Thymus (tissue), 11 donors: Measurements from ENCODE around the gene FKBP2. TPM values are rescaled to one million over a fixed set of nuclear protein-coding genes. Genes with fewer than 3 reads are reported as not detected.
"Not testable (repeated sequence)": the region's sequence is repeated elsewhere in the genome, so short reads cannot be mapped to it uniquely, and the experiment has no call there.

Experiments
- DNase-seq, 9 donors: peaks; one replicate each; pipeline ENCODE4 v3.0.0-alpha.2; 2013; ENCODE audit warnings: low spot score in 9 of 9, low read depth in 6 of 9, missing footprints in 1 of 9
- H3K27ac ChIP-seq, 2 donors: one replicate each; pipeline ENCODE4 v1.5.1; 2013; ENCODE audit warnings: control low read depth in 1 of 2, low read depth in 1 of 2, low read length in 1 of 2, mild to moderate bottlenecking in 1 of 2, moderate library complexity in 1 of 2
- H3K27me3 ChIP-seq, 2 donors: one replicate each; pipeline ENCODE4 v1.5.1; 2013; ENCODE audit warnings: low read length in 1 of 2; ENCODE audit not compliant: control insufficient read depth in 2 of 2, insufficient read depth in 1 of 2
- H3K36me3 ChIP-seq, 2 donors: one replicate each; pipeline ENCODE4 v1.5.1; 2013; ENCODE audit warnings: low read length in 1 of 2, mild to moderate bottlenecking in 1 of 2, moderate library complexity in 1 of 2; ENCODE audit not compliant: control insufficient read depth in 2 of 2, insufficient read depth in 2 of 2
- H3K4me1 ChIP-seq, 2 donors: one replicate each; pipeline ENCODE4 v1.5.1; 2013; ENCODE audit warnings: low read length in 2 of 2; ENCODE audit not compliant: control insufficient read depth in 2 of 2, insufficient read depth in 2 of 2
- H3K4me3 ChIP-seq, 2 donors: one replicate each; pipeline ENCODE4 v1.5.1; 2013; ENCODE audit warnings: low read length in 2 of 2, control low read depth in 1 of 2, mild to moderate bottlenecking in 1 of 2
- H3K9me3 ChIP-seq, 2 donors: one replicate each; pipeline ENCODE4 v1.5.1; 2013; ENCODE audit warnings: low read length in 1 of 2, mild to moderate bottlenecking in 1 of 2; ENCODE audit not compliant: control insufficient read depth in 2 of 2, insufficient read depth in 1 of 2
- WGBS: extraction: QIAGEN DNeasy Blood & Tissue Kit; methylation state at CpG from one replicate; pipeline ENCODE4 v1.1.7; 2013; 5-methylcytosine and 5-hydroxymethylcytosine counted together
- polyA plus RNA-seq: library from polyadenylated mRNA; stranded (reverse); fragments of 200-250 nt; gene quantifications from one replicate; pipeline ENCODE4 v1.2.3, GENCODE V29; 2013
- total RNA-seq: library from RNA; stranded (reverse); fragments of 120-200 nt; gene quantifications from one replicate; pipeline ENCODE4 v1.2.4, GENCODE V29; 2013
- donor health status: healthy.

The FKBP2 gene
- total and polyA plus RNA-seq, 2 donors: 45.0 to 128 TPM

GRCh38 chr11:64244107-64244506 is 3.2 kb downstream of the FKBP2 start:
- Histone ChIP-seq H3K27ac (no peak overlapping the region), H3K9me3 (peaks cover 0 to 14% of the 10 kb centered on the region in 2 donors), H3K36me3 (peaks cover 0 to 19% of the 10 kb centered on the region in 2 donors), H3K4me1 (peaks cover 26 to 70% of the 10 kb centered on the region in 2 donors), H3K27me3 (peaks cover 4 to 18% of the 10 kb centered on the region in 2 donors), H3K4me3 (no peak overlapping the region)
- WGBS: 81% methylated on average over 5 of the region's 5 CpGs
- no peak for DNase-seq

GRCh38 chr11:64244966-64245365 is 4.1 kb downstream of the FKBP2 start:
- no peak for DNase-seq
- H3K9me3 ChIP-seq: peaks cover 0 to 14% of the 10 kb centered on the region in 2 donors
- H3K4me1 ChIP-seq: peaks cover 26 to 71% of the 10 kb centered on the region in 2 donors
- H3K27me3 ChIP-seq: peaks cover 4 to 18% of the 10 kb centered on the region in 2 donors
- peak overlapping the region; percentile 64 to 74 for H3K4me3 ChIP-seq
- H3K36me3 ChIP-seq: peaks cover 0 to 19% of the 10 kb centered on the region in 2 donors
- 41% methylated on average over 6 of the region's 6 CpGs for WGBS
- peak overlapping the region; percentile 77 to 79 for H3K27ac ChIP-seq

GRCh38 chr11:64245401-64245796 is 4.5 kb downstream of the FKBP2 start:
- Histone ChIP-seq H3K9me3 (peaks cover 0 to 17% of the 10 kb centered on the region in 2 donors), H3K27ac (peak overlapping the region; percentile 79 to 86), H3K27me3 (peaks cover 4 to 22% of the 10 kb centered on the region in 2 donors), H3K36me3 (peaks cover 0 to 19% of the 10 kb centered on the region in 2 donors), H3K4me3 (peak overlapping the region; percentile 64 to 74), H3K4me1 (peaks cover 28 to 71% of the 10 kb centered on the region in 2 donors)
- WGBS: 1% methylated on average over 6 of the region's 6 CpGs
- DNase-seq: peak in 4 of 9 donors; percentile 62 to 81 (median 72)

- WGBS: under 1% methylated on average over 46 of the region's 46 CpGs
- H3K27ac ChIP-seq: peak overlapping the region; percentile 79 to 86
- H3K27me3 ChIP-seq: peaks cover 4 to 28% of the 10 kb centered on the region in 2 donors
- DNase-seq: peak in 1 of 9 donors; percentile 69
- H3K4me3 ChIP-seq: peak overlapping the region; percentile 64 to 74
- peaks cover 0 to 19% of the 10 kb centered on the region in 2 donors for H3K36me3 ChIP-seq
- H3K4me1 ChIP-seq: peaks cover 33 to 74% of the 10 kb centered on the region in 2 donors
- peaks cover 0 to 15% of the 10 kb centered on the region in 2 donors for H3K9me3 ChIP-seq
Measured at GRCh38 chr11:64245797-64246620, 5.1 kb downstream of the FKBP2 start.

- Histone ChIP-seq H3K4me3 (peak overlapping the region; percentile 64 to 74), H3K4me1 (peaks cover 34 to 77% of the 10 kb centered on the region in 2 donors), H3K27me3 (peaks cover 4 to 30% of the 10 kb centered on the region in 2 donors), H3K36me3 (peaks cover 0 to 19% of the 10 kb centered on the region in 2 donors), H3K9me3 (peaks cover 0 to 12% of the 10 kb centered on the region in 2 donors)
- WGBS: 2% methylated on average over 43 of the region's 43 CpGs
- not testable (repeated sequence) for H3K27ac ChIP-seq, DNase-seq
Measured at GRCh38 chr11:64246621-64246870, 5.7 kb downstream of the FKBP2 start.

- Histone ChIP-seq H3K36me3 (peaks cover 0 to 19% of the 10 kb centered on the region in 2 donors), H3K27ac (peak within 1 kb of the TSS; percentile 79 to 86), H3K27me3 (peaks cover 4 to 34% of the 10 kb centered on the region in 2 donors), H3K4me3 (peak within 1 kb of the TSS; percentile 64 to 74), H3K4me1 (peaks cover 33 to 79% of the 10 kb centered on the region in 2 donors), H3K9me3 (peaks cover 0 to 12% of the 10 kb centered on the region in 2 donors)
- WGBS: 3% methylated on average over 74 of the region's 74 CpGs
- peak in 4 of 9 donors; percentile 57 to 80 (median 62) for DNase-seq
Measured at GRCh38 chr11:64246871-64247728, 6.2 kb downstream of the FKBP2 start, which contains the start of gene PPP1R14B. Gene PPP1R14B (minus strand): TSS chr11:64246943. CDS start chr11:64246673, 270 bp downstream.

GRCh38 chr11:64247729-64248531 is 7.0 kb downstream of the FKBP2 start:
- H3K27ac ChIP-seq: no peak overlapping the region
- H3K4me3 ChIP-seq: peak overlapping the region; percentile 61 to 74
- peaks cover 0 to 12% of the 10 kb centered on the region in 2 donors for H3K9me3 ChIP-seq
- H3K27me3 ChIP-seq: peaks cover 4 to 34% of the 10 kb centered on the region in 2 donors
- H3K36me3 ChIP-seq: peaks cover 0 to 19% of the 10 kb centered on the region in 2 donors
- WGBS: 75% methylated on average over 31 of the region's 31 CpGs
- H3K4me1 ChIP-seq: peaks cover 31 to 79% of the 10 kb centered on the region in 2 donors
- DNase-seq: no peak

GRCh38 chr11:64248578-64248977 is 7.7 kb downstream of the FKBP2 start:
- WGBS: 93% methylated on average over 7 of the region's 7 CpGs
- Histone ChIP-seq H3K4me1 (peaks cover 31 to 74% of the 10 kb centered on the region in 2 donors), H3K4me3 (no peak overlapping the region), H3K36me3 (peaks cover 0 to 14% of the 10 kb centered on the region in 2 donors), H3K27me3 (peaks cover 4 to 34% of the 10 kb centered on the region in 2 donors), H3K27ac (no peak overlapping the region), H3K9me3 (peaks cover 0 to 12% of the 10 kb centered on the region in 2 donors)
- no peak for DNase-seq
